ENCODE results near the gene RHOH. TPM values are rescaled to one million over a fixed set of nuclear protein-coding genes. Genes with fewer than 3 reads are reported as not detected.

Gene RHOH
- total and polyA plus RNA-seq, 9 of the 15 experiments (the other 6 are each of a cell fraction or from before 2014, with no cell fraction given): 14.3 to 37.7 (median 23.2) TPM

GRCh38 chr4:40205259-40206198 lies 8.7 kb downstream of the RHOH start (continued):
- TF ChIP-seq ATF2 (CRISPR knock-in tag; IDR thresholded peaks at IDR 0.05): no peak
- TF ChIP-seq E2F3 (CRISPR knock-in tag; IDR thresholded peaks at IDR 0.05): no peak
- no peak for TF ChIP-seq ASH1L (IDR thresholded peaks at IDR 0.05; ENCODE audit: borderline replicate concordance, low read depth, partially characterized antibody)
- TF ChIP-seq YBX1 (IDR thresholded peaks at IDR 0.05): no peak
- TF ChIP-seq NFIC (IDR thresholded peaks at IDR 0.05): peak; percentile 24; the same call in 1 of the 2 replicates
- peak in 1 of 2 experiments; percentile 61; a peak in 2 of 4 replicates for TF ChIP-seq ZMIZ1 (IDR thresholded peaks at IDR 0.05; ENCODE audit: low read depth in 2 of 2, low read length in 2 of 2)
- no peak for TF ChIP-seq RUNX1 (IDR thresholded peaks at IDR 0.05; ENCODE audit: low read depth)
- TF ChIP-seq ZNF449 (CRISPR knock-in tag; IDR thresholded peaks at IDR 0.05): peak; percentile 86
- peak; percentile 59; the same call in 1 of the 2 replicates for TF ChIP-seq SMAD3 (CRISPR knock-in tag; conservative IDR thresholded peaks at IDR 0.05)
- peak; percentile 66 for TF ChIP-seq BRD9 (IDR thresholded peaks at IDR 0.05; ENCODE audit: low read depth, partially characterized antibody)
- 0 out of 2 replicates have a peak, but pooled peaks have one; percentile 5 for TF ChIP-seq ZNF780A (CRISPR knock-in tag; IDR thresholded peaks at IDR 0.05)
- peak; percentile 77 for TF ChIP-seq CTBP1 (IDR thresholded peaks at IDR 0.05; ENCODE audit: borderline replicate concordance)
- no peak for TF ChIP-seq PCBP2 (IDR thresholded peaks at IDR 0.05; ENCODE audit: low read depth, low read length, poor library complexity, severe bottlenecking)
- TF ChIP-seq ZNF165 (CRISPR knock-in tag; IDR thresholded peaks at IDR 0.05; ENCODE audit: borderline replicate concordance): no peak
- TF ChIP-seq DLX4 (CRISPR knock-in tag; IDR thresholded peaks at IDR 0.05): no peak
- no peak for TF ChIP-seq MCM5 (IDR thresholded peaks at IDR 0.05; ENCODE audit: low read depth)
- no peak for TF ChIP-seq ZZZ3 (IDR thresholded peaks at IDR 0.05)
- TF ChIP-seq HDGF (IDR thresholded peaks at IDR 0.05): no peak
- TF ChIP-seq SFPQ (IDR thresholded peaks at IDR 0.05; ENCODE audit: low read depth, low read length): no peak

Data from K562 (cell line).